GM18498 (cell line): Measurements from ENCODE around the gene SLC26A8.
"Not testable (repeated sequence)": the region's sequence is repeated elsewhere in the genome, so short reads cannot be mapped to it uniquely, and the experiment has no call there.

Experiments used
- ATAC-seq: cut with Tn5 transposase; IDR thresholded peaks from one replicate; pipeline ENCODE4 v1.9.1; 2021; ENCODE audit warnings: mild to moderate bottlenecking, moderate library complexity; ENCODE audit not compliant: unreplicated experiment

SLC26A8 gene

GRCh38 chr6:35919085-35919826 lies 105.2 kb downstream of the SLC26A8 start:
- no peak for ATAC-seq

GRCh38 chr6:35916893-35917292 lies 107.5 kb downstream of the SLC26A8 start:
- ATAC-seq, result not testable (repeated sequence)

DNA sequence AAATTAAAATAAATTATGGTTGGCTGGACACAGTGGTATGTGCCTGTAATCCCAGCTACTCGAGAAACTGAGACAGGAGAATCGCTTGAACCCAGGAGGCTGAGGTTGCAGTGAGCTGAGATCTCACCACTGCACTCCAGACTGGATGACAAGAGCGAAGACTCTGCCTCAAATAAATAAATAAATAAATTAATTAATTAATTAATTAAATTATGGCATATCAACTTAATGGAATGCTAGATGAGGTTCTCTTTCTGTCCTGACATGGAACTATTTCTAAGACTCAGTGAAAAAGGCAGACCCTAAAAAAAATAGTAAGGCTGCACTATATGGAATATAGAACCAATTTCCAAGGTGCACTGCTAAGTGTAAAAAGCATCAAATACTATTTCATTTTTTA lies 108.4 kb downstream of the SLC26A8 start:
- ATAC-seq, result no peak

DNA sequence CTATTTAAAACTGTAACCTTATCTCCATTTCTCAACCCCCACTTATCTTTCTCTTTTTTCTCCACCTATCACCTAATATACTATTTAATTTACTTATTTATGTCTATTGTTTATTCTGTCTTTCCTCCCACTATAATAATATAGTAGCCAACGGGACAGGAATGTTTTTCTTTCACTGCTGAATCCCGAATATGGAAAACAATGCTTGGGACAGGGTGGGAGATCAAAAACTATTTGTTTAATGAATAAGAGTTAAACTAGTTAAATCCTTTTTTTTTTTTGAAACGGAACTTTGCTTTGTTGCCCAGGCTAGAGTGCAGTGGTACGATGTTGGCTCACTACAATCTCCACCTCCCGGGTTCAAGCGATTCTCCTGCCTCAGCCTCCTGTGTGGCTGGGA lies 109.9 kb downstream of the SLC26A8 start:
- no peak for ATAC-seq

- ATAC-seq, result no peak
These were observed 112.4 kb downstream of the SLC26A8 start for GRCh38 chr6:35911871-35912653.

- not testable (repeated sequence) for ATAC-seq
These were observed 114.9 kb downstream of the SLC26A8 start for GRCh38 chr6:35909571-35909970.

- ATAC-seq, result not testable (repeated sequence)
These were observed 115.6 kb downstream of the SLC26A8 start for GRCh38 chr6:35908753-35909401.

DNA sequence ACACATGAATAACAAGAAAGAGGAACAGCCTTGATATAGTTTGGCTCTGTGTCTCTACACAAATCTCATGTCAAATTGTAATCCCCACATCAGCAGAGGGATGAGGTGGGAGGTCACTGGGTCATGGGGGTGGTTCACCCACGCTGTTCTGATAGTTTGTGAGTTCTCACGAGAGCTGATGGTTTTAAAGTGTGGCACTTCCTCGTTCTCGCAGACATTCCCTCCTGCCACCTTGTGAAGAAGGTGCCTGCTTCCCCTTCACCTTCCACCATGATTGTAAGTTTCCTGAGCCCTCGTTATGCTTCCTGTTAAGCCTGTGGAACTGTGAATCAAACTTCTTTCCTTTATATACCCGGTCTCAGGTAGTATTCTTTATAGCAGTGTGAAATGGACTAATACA lies 116.7 kb downstream of the SLC26A8 start:
- no peak for ATAC-seq

DNA sequence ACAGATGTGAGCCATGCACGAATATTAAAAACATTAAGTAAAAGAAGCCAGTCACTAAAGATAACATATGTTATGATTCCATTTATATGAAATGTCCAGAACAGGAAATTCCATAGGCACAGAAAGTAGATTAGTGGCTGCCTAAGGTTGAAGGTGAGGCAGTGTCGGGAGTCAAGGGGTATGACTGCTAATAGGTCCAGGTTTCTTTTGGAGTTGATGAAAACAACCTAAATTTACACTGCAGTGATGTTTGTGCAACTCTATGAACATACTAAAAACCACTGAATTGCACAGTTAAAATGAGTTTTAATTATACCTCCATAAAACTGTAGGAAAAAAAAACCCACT lies 118.0 kb downstream of the SLC26A8 start:
- ATAC-seq, result no peak

GRCh38 chr6:35905841-35906498 lies 118.5 kb downstream of the SLC26A8 start:
- no peak for ATAC-seq

DNA sequence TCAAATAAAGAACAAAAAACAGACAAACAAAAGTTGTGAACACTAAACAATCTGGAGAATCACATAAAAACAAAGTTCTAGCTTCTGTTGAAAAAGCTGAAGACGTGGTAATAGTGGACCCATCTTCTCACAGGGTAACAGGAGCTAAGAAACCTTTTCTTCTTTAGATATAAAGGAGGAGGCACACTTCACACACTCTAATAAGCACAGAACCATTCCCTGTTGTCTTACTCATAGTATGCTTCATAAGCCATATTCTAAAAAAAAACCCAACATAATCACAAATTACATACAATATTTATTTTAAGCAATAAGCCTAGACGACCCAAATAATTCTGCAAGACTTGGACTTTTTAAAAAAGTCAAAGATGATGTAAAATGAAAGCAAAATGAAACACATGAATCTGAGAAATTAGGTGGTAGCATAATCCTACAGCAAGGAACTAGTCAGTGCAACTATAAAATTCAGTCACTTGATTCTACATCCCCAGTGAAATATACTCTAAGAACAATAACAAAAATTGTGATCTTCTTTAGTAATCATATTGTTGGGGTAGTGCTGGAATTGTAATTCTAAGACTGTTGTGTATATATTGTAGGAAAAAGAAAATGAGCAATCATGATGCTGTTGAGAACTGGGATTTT lies 119.2 kb downstream of the SLC26A8 start:
- no peak for ATAC-seq

DNA sequence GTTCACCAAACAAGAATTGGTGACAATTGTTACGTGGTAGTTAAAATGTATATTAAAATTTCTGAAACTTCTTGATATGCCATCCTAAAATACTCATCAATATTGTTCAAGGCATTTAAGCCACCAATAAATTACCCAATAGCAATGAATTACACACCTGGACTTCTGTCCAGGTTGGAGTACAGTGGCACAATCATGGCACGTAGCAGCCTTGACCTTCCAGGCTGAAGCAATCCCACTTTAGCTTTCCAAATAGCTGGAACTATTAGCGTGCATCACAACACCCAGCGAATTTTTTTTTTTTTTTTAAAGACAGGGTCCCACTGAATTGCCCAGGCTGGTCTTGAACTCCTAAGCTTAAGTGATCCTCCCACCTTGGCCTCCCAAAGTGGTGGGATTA lies 120.8 kb downstream of the SLC26A8 start:
- ATAC-seq, result no peak

DNA sequence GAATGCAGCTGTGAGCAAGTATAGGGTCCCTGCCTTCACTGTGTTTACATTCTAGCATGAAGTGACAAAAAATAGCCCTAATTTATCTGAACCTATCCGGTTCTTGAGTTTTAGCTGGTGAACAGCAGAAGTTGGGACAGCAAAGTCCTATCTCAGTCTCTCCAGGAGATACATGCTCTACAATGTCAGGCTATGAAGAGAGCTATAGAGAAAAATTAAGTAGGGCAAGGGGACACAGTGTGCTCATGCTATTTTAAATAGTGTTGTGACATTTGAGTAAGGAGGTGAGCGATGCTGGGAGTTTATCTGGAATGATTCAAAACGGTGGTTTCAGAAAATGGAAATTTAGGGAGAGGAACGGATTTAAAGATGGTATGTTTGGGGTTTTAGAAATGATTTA lies 124.0 kb downstream of the SLC26A8 start:
- no peak for ATAC-seq

GRCh38 chr6:35898003-35898402 lies 126.4 kb downstream of the SLC26A8 start:
- no peak for ATAC-seq

- no peak for ATAC-seq
These were observed 127.0 kb downstream of the SLC26A8 start for GRCh38 chr6:35897486-35897885.

DNA sequence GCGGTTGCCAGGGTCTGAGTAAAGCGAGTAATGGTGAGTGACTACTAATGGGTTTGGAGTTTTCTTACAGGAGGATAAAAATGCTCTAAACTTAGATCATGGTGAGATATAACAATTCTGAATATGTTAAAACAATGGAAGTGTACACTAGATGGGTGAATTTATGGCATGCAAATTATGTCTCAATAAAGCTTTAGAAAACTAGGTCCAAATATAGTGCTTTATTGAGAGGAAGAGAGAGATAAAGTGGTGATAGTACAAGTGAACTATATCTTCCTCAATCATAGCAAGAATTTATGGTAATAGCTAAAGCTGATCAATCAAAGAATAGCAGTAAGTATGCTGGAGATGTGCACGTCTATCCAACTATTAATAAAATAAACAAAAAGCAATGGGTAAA lies 127.4 kb downstream of the SLC26A8 start:
- ATAC-seq, result no peak

DNA sequence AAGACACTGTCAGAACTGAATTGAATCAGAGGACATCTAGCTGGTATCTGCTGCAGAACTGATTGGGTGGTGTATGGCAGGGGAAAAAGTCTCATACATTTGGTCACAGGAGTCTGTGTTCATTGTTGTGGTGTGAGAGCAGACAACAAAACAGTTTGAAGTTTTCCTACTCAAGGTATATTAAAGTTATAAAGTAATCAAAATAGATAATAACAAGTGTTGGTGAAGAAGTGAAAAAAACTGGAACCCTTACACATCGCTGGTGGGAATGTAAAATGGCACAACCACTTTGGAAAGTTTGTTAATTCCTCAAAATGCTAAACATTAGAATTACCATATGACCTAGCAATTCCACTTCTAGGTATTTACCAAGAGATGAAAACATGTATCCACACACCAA lies 128.2 kb downstream of the SLC26A8 start:
- ATAC-seq, result no peak

DNA sequence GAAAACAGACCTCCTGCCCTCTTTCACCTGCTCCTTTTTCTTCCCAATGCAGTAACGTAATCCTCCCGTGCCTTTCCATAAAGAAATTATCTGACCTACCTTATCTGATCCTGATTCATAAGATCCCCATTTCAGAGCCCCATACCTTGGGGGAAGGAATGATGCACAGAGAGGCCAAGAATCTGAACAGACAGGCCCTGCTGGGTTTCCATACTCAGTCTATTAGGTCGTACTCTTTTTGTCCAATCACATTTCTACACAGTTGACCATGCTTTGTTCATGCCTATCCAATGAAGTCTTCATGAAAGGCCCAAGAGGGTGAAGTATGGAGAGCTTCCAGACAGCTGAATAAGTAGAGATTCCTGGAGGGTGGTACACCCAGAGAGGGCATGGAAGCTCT lies 128.9 kb downstream of the SLC26A8 start:
- ATAC-seq, result no peak

- no peak for ATAC-seq
These were observed 129.7 kb downstream of the SLC26A8 start for GRCh38 chr6:35894776-35895175.
